ENCODE data around the gene CCDC9. TPM values are rescaled to one million over a fixed set of nuclear protein-coding genes. Genes with fewer than 3 reads are reported as not detected.

CCDC9 gene
- total and polyA plus RNA-seq, 2 experiments from 2014 or later: 14.5 to 15.0 TPM

GRCh38 chr19:47264629-47265028, 8.3 kb downstream of the CCDC9 start (continued):
- TF ChIP-seq EZH2 (IDR thresholded peaks at IDR 0.05; ENCODE audit: low read depth, unreplicated experiment): no peak
- TF ChIP-seq ETS1 (IDR thresholded peaks at IDR 0.05): no peak
- no peak for TF ChIP-seq JUNB (IDR thresholded peaks at IDR 0.05; ENCODE audit: unreplicated experiment)

- Mint-ChIP-seq H3K4me1 (peaks cover 4% of the 10 kb centered on the region; the same call in 2 of the 3 replicates), H3K27ac (no peak overlapping the region), H3K36me3 (ENCODE audit: low read depth) (peaks cover 65% of the 10 kb centered on the region), H3K27me3 (ENCODE audit: insufficient read depth, low read depth, poor library complexity) (peaks cover 13% of the 10 kb centered on the region), H3K4me3 (no peak overlapping the region), H3K9me3 (no peaks in the 10 kb centered on the region; the same call in 2 of the 3 replicates)
- DNase-seq (ENCODE audit: low spot score) (no peak), ATAC-seq (no peak)
- Histone ChIP-seq H3K36me3 (ENCODE audit: insufficient read depth) (no peaks in the 10 kb centered on the region; the same call in 1 of the 2 replicates), H3K4me2 (no peak overlapping the region), H3K27ac (ENCODE audit: low read depth) (no peak overlapping the region), H4K20me1 (replicated peaks; ENCODE audit: insufficient read depth) (peaks cover 3% of the 10 kb centered on the region), H3K27me3 (ENCODE audit: insufficient read depth) (no peaks in the 10 kb centered on the region), H3K4me1 (ENCODE audit: insufficient read depth) (no peaks in the 10 kb centered on the region), H3K79me2 (replicated peaks; ENCODE audit: insufficient read depth) (no peaks in the 10 kb centered on the region), H3F3A (replicated peaks; ENCODE audit: low read depth) (0 out of 2 replicates have a peak, but pooled peaks cover 8% of the 10 kb centered on the region), H3K9me2 (ENCODE audit: insufficient read depth) (no peaks in the 10 kb centered on the region), H3K4me3 (no peak overlapping the region), H2AFZ (no peak overlapping the region)
- TF ChIP-seq ZNF462 (CRISPR knock-in tag; IDR thresholded peaks at IDR 0.05) (no peak), EZH2 (IDR thresholded peaks at IDR 0.05; ENCODE audit: low read depth, unreplicated experiment) (no peak), JUNB (IDR thresholded peaks at IDR 0.05; ENCODE audit: unreplicated experiment) (no peak), REST (IDR thresholded peaks at IDR 0.05; ENCODE audit: unreplicated experiment) (no peak), STAT1 (IDR thresholded peaks at IDR 0.05; ENCODE audit: unreplicated experiment) (no peak), NANOG (IDR thresholded peaks at IDR 0.05; ENCODE audit: borderline replicate concordance) (no peak), CTCF (conservative IDR thresholded peaks at IDR 0.05; ENCODE audit: low read depth in 2 of 2) (no peak), EZH2phosphoT487 (IDR thresholded peaks at IDR 0.05; ENCODE audit: unreplicated experiment) (no peak), CREB1 (CRISPR knock-in tag; IDR thresholded peaks at IDR 0.05; ENCODE audit: low read depth) (no peak), ETS1 (IDR thresholded peaks at IDR 0.05) (no peak)
These were observed 10.1 kb downstream of the CCDC9 start for GRCh38 chr19:47266401-47266941.

All from GM23338 (cell line).